ENCODE measurements around the gene TMEM106A. TPM values are rescaled to one million over a fixed set of nuclear protein-coding genes. Genes with fewer than 3 reads are reported as not detected.

TMEM106A gene
- total RNA-seq, 1 experiment from 2014 or later = 3.5 TPM

DNA sequence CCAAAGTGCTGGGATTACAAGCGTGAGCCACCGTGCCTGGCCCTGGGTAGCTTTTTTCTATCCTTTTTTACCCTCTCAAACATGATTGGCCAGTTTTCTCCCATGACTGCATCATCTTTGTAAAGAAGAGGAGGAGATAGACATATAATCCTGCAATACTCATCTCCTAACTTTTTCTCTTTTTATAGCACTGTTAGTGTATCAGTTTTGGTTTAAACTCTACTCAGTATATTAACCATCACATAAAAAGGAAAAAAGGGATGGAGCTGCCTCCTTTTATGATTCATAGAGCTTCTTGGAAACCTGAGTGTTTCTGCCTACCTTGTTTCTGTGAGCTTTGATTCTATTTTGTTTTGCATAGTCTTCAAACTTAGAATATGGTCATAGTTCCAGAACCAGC is 12.0 kb upstream of the TMEM106A start:
- DNase-seq (ENCODE audit: low read depth, low spot score) (no peak), ATAC-seq (no peak)
- POLR2A ChIA-PET = interaction anchor here (2.0 to 2.6 kb wide), 2 partner anchors 12 to 116 kb away, joined by 6 to 12 read pairs; partner anchors contain the start of gene TMEM106A
- no peak overlapping the region for H2AFZ ChIP-seq (ENCODE audit: low read depth, low read length, poor library complexity, severe bottlenecking)
- no peaks in the 10 kb centered on the region for H3K4me1 ChIP-seq (ENCODE audit: control insufficient read depth in 1 of 2, insufficient read depth in 2 of 2, low read length in 2 of 2)
- H3K4me3 ChIP-seq (replicated peaks in 1 of 2; ENCODE audit: low read depth in 1 of 2, low read length in 2 of 2) = no peak overlapping the region
- H3K4me2 ChIP-seq (ENCODE audit: low read length) = no peak overlapping the region
- H3K27me3 ChIP-seq (ENCODE audit: insufficient read depth, low read length) = no peaks in the 10 kb centered on the region
- H3K36me3 ChIP-seq (ENCODE audit: control insufficient read depth in 1 of 2, insufficient read depth in 2 of 2, low read length in 2 of 2) = peaks cover 30 to 40% of the 10 kb centered on the region in 2 experiments
- no TSS peak for BruUV-seq (replicated peaks)
- H3K79me2 ChIP-seq (ENCODE audit: insufficient read depth, low read length) = no peaks in the 10 kb centered on the region
- CTCF ChIA-PET = interaction anchor here (0.6 kb wide), 1 partner anchor 190 kb away, joined by 3 read pairs; no protein-coding TSS in a partner anchor
- intact Hi-C loops (cut with micrococcal nuclease) = no loop called here
- H3K9me3 ChIP-seq (ENCODE audit: control insufficient read depth in 1 of 2, insufficient read depth in 1 of 2, low read depth in 1 of 2, low read length in 2 of 2) = no peaks in the 10 kb centered on the region
- RAD21 ChIA-PET (ENCODE audit: low non-redundant PET in 1 of 2, low total read pairs in 2 of 2, uncharacterized antibody in 2 of 2, unreplicated experiment in 2 of 2) = no interaction called here
- no peak overlapping the region for H3K9ac ChIP-seq (ENCODE audit: low read length)
- no peaks in the 10 kb centered on the region for H4K20me1 ChIP-seq (ENCODE audit: insufficient read depth)
- H3K9me2 ChIP-seq (ENCODE audit: insufficient read depth) = no peaks in the 10 kb centered on the region
- H3K27ac ChIP-seq (ENCODE audit: low read depth, low read length) = no peak overlapping the region
- TF ChIP-seq ZBTB33 (IDR thresholded peaks at IDR 0.05; ENCODE audit: extremely low read depth, insufficient replicate concordance, low read length) (no peak), MAX (IDR thresholded peaks at IDR 0.05) (no peak), POLR2A (IDR thresholded peaks at IDR 0.05; ENCODE audit: borderline replicate concordance, extremely low read depth, insufficient read depth, insufficient read length) (no peak), SIN3A (IDR thresholded peaks at IDR 0.05; ENCODE audit: low read depth) (no peak), SRF (IDR thresholded peaks at IDR 0.05; ENCODE audit: low read depth) (no peak), CTCF (IDR thresholded peaks at IDR 0.05 in 2 of 3, conservative IDR thresholded peaks at IDR 0.05 in 1 of 3; ENCODE audit: borderline replicate concordance in 1 of 3, insufficient read depth in 1 of 3, low read depth in 2 of 3, low read length in 2 of 3) (no peak), JUND (IDR thresholded peaks at IDR 0.05) (no peak)

All from HCT116 (cell line).